IMR-90 (cell line): Measurements from ENCODE around the gene CCL19. TPM values are rescaled to one million over a fixed set of nuclear protein-coding genes. Genes with fewer than 3 reads are reported as not detected.
A peak's percentile ranks its signal among the peaks of the same experiment; 100 is the strongest.

Experiments used
- ATAC-seq: fragments of 200-7000 bp; cut with Tn5 transposase; 2 replicates; pipeline ENCODE4 v1.9.1; 2020; ENCODE audit warnings: low read depth, mild to moderate bottlenecking, moderate library complexity
- BruUV-seq: library from RNA; stranded (reverse); fragments of 400-500 nt; replicated peaks from 2 replicates; lab custom pipeline; 2021; lab: Mats Ljungman, UMichigan
- CTCF ChIA-PET: fragments of 300-600 bp; formaldehyde crosslinking; extraction: SDS; loops from one replicate; lab custom pipeline; 2021; ENCODE audit warnings: antibody characterized with exemption; lab: Yijun Ruan, JAX
- POLR2A ChIA-PET: fragments of 300-600 bp; sonication (Branson Sonifier 250); formaldehyde crosslinking; loops from one replicate; lab custom pipeline; 2022; ENCODE audit warnings: antibody characterized with exemption; ENCODE audit not compliant: unreplicated experiment; lab: Charles Lee
- DNase-seq: peaks from one replicate; pipeline ENCODE4 v3.0.0; 2013
- H2AFZ ChIP-seq: replicated peaks from 2 replicates; pipeline ENCODE3; 2013; ENCODE audit warnings: low read length, mild to moderate bottlenecking; ENCODE audit not compliant: poor library complexity
- H2AK5ac ChIP-seq: 2 replicates; pipeline ENCODE4 v1.6.1; 2013; ENCODE audit warnings: low read depth, low read length, inconsistent platforms
- H2AK9ac ChIP-seq: replicated peaks from 2 replicates; pipeline ENCODE3; 2013; ENCODE audit warnings: mild to moderate bottlenecking, low read depth, low read length, moderate library complexity; ENCODE audit not compliant: poor library complexity
- H2BK120ac ChIP-seq: 2 replicates; pipeline ENCODE4 v1.6.1; 2013; ENCODE audit warnings: low read depth, low read length, inconsistent platforms
- H2BK15ac ChIP-seq: 3 replicates; pipeline ENCODE4 v1.6.1; 2013; ENCODE audit warnings: low read depth, low read length, inconsistent platforms
- H2BK20ac ChIP-seq: 2 replicates; pipeline ENCODE4 v1.6.1; 2013; ENCODE audit warnings: low read depth, mild to moderate bottlenecking, inconsistent platforms, low read length, moderate library complexity
- H2BK5ac ChIP-seq: 2 replicates; pipeline ENCODE4 v1.6.1; 2013; ENCODE audit warnings: mild to moderate bottlenecking, low read depth, low read length, inconsistent platforms; ENCODE audit not compliant: poor library complexity, severe bottlenecking
- H3K14ac ChIP-seq: replicated peaks from 2 replicates; pipeline ENCODE4 v1.6.1; 2013; ENCODE audit warnings: low read depth, low read length, inconsistent platforms
- H3K18ac ChIP-seq: 2 replicates; pipeline ENCODE4 v1.6.1; 2013; ENCODE audit warnings: low read depth, low read length, control low read depth
- H3K23ac ChIP-seq: 2 replicates; pipeline ENCODE4 v1.6.1; 2013; ENCODE audit warnings: low read depth, low read length, inconsistent platforms
- H3K27ac ChIP-seq: 2 replicates; pipeline ENCODE4 v1.5.1; 2013; ENCODE audit warnings: mild to moderate bottlenecking, control low read depth, low read length; ENCODE audit not compliant: insufficient read depth
- H3K27me3 ChIP-seq: 2 replicates; pipeline ENCODE4 v1.6.1; 2013; ENCODE audit warnings: low read length; ENCODE audit not compliant: control insufficient read depth, insufficient read depth
- H3K36me3 ChIP-seq: 2 replicates; pipeline ENCODE4 v1.6.1; 2013; ENCODE audit warnings: low read length, mixed read lengths; ENCODE audit not compliant: control insufficient read depth, insufficient read depth
- H3K4ac ChIP-seq: 2 replicates; pipeline ENCODE4 v1.6.1; 2013; ENCODE audit warnings: low read depth, low read length, inconsistent platforms
- H3K4me1 ChIP-seq: 2 replicates; pipeline ENCODE4 v1.6.1; 2013; ENCODE audit warnings: low read length, mixed read lengths; ENCODE audit not compliant: control insufficient read depth, insufficient read depth
- H3K4me2 ChIP-seq: 2 replicates; pipeline ENCODE4 v1.6.1; 2013; ENCODE audit warnings: low read depth, mild to moderate bottlenecking, control low read depth, low read length, moderate library complexity
- H3K4me3 ChIP-seq: 2 replicates; pipeline ENCODE4 v1.5.1; 2013; ENCODE audit warnings: low read depth, mild to moderate bottlenecking, control low read depth, low read length, moderate library complexity; ENCODE audit not compliant: insufficient read depth
- H3K56ac ChIP-seq: 2 replicates; pipeline ENCODE4 v1.6.1; 2013; ENCODE audit warnings: low read length, inconsistent platforms; ENCODE audit not compliant: insufficient read depth; ENCODE audit errors: extremely low read depth
- H3K79me1 ChIP-seq, 2 experiments: 2 replicates each; pipeline ENCODE4 v1.6.1; 2013; ENCODE audit warnings: low read length in 2 of 2, inconsistent platforms in 1 of 2, low read depth in 1 of 2
- H3K9ac ChIP-seq: 2 replicates; pipeline ENCODE4 v1.6.1; 2013; ENCODE audit warnings: low read depth, low read length, control low read depth
- H3K9me1 ChIP-seq: 2 replicates; pipeline ENCODE4 v1.6.1; 2013; ENCODE audit warnings: low read length, inconsistent platforms; ENCODE audit not compliant: insufficient read depth
- H3K9me3 ChIP-seq: 2 replicates; pipeline ENCODE4 v1.6.1; 2013; ENCODE audit warnings: low read length; ENCODE audit not compliant: control insufficient read depth, insufficient read depth
- H4K20me1 ChIP-seq: 2 replicates; pipeline ENCODE4 v1.6.1; 2013; ENCODE audit warnings: low read length, inconsistent platforms; ENCODE audit not compliant: insufficient read depth
- H4K5ac ChIP-seq: 2 replicates; pipeline ENCODE4 v1.6.1; 2013; ENCODE audit warnings: mild to moderate bottlenecking, low read depth, low read length, control low read depth
- H4K8ac ChIP-seq, 2 experiments: 2 replicates each; pipeline ENCODE4 v1.6.1; 2013; ENCODE audit warnings: low read depth in 2 of 2, low read length in 2 of 2, control low read depth in 1 of 2, inconsistent platforms in 1 of 2
- H4K91ac ChIP-seq: 2 replicates; pipeline ENCODE4 v1.6.1; 2013; ENCODE audit warnings: low read depth, low read length, inconsistent platforms; ENCODE audit not compliant: insufficient read depth
- BHLHE40 ChIP-seq: fragments of 150-350 bp; IDR thresholded peaks from 2 replicates; pipeline ENCODE4 v1.6.1; 2016; ENCODE audit warnings: mild to moderate bottlenecking, low read depth, low read length
- CHD1 ChIP-seq: IDR thresholded peaks from 2 replicates; pipeline ENCODE4 v1.6.1; 2012; ENCODE audit warnings: low read depth, low read length, improper control_type of control experiment
- CTCF ChIP-seq: conservative IDR thresholded peaks from 2 replicates; pipeline ENCODE4 v1.5.1; 2012; ENCODE audit warnings: mild to moderate bottlenecking, low read depth, low read length, improper control_type of control experiment
- ELK1 ChIP-seq: fragments of 150-350 bp; IDR thresholded peaks from 2 replicates; pipeline ENCODE4 v1.6.1; 2016; ENCODE audit warnings: low read depth, mild to moderate bottlenecking, low read length, moderate library complexity, borderline replicate concordance
- FOS ChIP-seq: fragments of 150-350 bp; IDR thresholded peaks from 2 replicates; pipeline ENCODE4 v1.6.1; 2016; ENCODE audit warnings: low read depth, low read length
- MAFK ChIP-seq: IDR thresholded peaks from 2 replicates; pipeline ENCODE4 v1.6.1; 2012; ENCODE audit warnings: low read depth, low read length, improper control_type of control experiment
- MAZ ChIP-seq: IDR thresholded peaks from 2 replicates; pipeline ENCODE4 v1.6.1; 2012; ENCODE audit warnings: low read depth, mild to moderate bottlenecking, low read length, improper control_type of control experiment, moderate library complexity, borderline replicate concordance
- MXI1 ChIP-seq: IDR thresholded peaks from 2 replicates; pipeline ENCODE4 v1.6.1; 2012; ENCODE audit warnings: low read depth, mild to moderate bottlenecking, low read length, moderate library complexity, borderline replicate concordance
- NFE2L2 ChIP-seq: fragments of 150-350 bp; IDR thresholded peaks from 2 replicates; pipeline ENCODE4 v1.6.1; 2016; ENCODE audit warnings: low read depth, mild to moderate bottlenecking, low read length
- RAD21 ChIP-seq: IDR thresholded peaks from 2 replicates; pipeline ENCODE4 v1.6.1; 2012; ENCODE audit warnings: low read length, improper control_type of control experiment
- SMC3 ChIP-seq: fragments of 150-350 bp; IDR thresholded peaks from 2 replicates; pipeline ENCODE4 v1.6.1; 2016; ENCODE audit warnings: low read depth, mild to moderate bottlenecking, antibody characterized with exemption, low read length, moderate library complexity
- USF2 ChIP-seq: fragments of 150-350 bp; IDR thresholded peaks from 2 replicates; pipeline ENCODE4 v1.6.1; 2017; ENCODE audit warnings: mild to moderate bottlenecking, antibody characterized with exemption, low read length, low read depth
- WGBS, 2 experiments: methylation state at CpG; one replicate each; pipeline versions ENCODE4 v1.1.5 to v1.1.7; 2013; ENCODE audit warnings: missing lambda C conversion rate in 2 of 2; ENCODE audit not compliant: insufficient read length in 1 of 2; ENCODE audit errors: extremely low coverage in 2 of 2; 5-methylcytosine and 5-hydroxymethylcytosine counted together
- dilution Hi-C: fragments of 300-500 bp; cut with HindIII; formaldehyde crosslinking; loops from one replicate; pipeline ENCODE4 v1.14.3; 2018; ENCODE audit warnings: low sequenced_read_pairs; ENCODE audit not compliant: unreplicated experiment
- in situ Hi-C: fragments of 300-500 bp; cut with MboI; formaldehyde crosslinking; loops from 3 replicates; pipeline ENCODE4 v1.14.3; 2019; ENCODE audit warnings: low sequenced_read_pairs, inconsistent platforms, mixed read lengths
- intact Hi-C: fragments of 100-400 bp; cut with micrococcal nuclease; formaldehyde crosslinking; loops from 2 replicates; pipeline ENCODE4 v1.10.0; 2022
- polyA plus RNA-seq, 3 experiments: library from polyadenylated mRNA; depleted of rRNA; stranded (reverse); fragments of >200 nt; gene quantifications; 2 replicates each; pipeline ENCODE4 v1.2.3, GENCODE V29; 2012; ENCODE audit warnings: low replicate concordance in 1 of 3
- total RNA-seq: library from RNA; depleted of rRNA; stranded (reverse); fragments of >200 nt; gene quantifications from 2 replicates; pipeline ENCODE4 v1.2.3, GENCODE V29; 2012

Gene CCL19
- total and polyA plus RNA-seq, 2 of the 4 experiments (the other 2 are of a cell fraction): not detected

GRCh38 chr9:34651321-34651720, 39.8 kb downstream of the CCL19 start:
- no peak overlapping the region for H2BK20ac ChIP-seq
- peak overlapping the region; percentile 99 for H3K4me2 ChIP-seq
- H2BK15ac ChIP-seq: no peak overlapping the region; the same call in 2 of the 3 replicates
- 70% methylated on average over 2 of the region's 4 CpGs; no CpG with 5 or more reads in 1 of the 2 experiments for WGBS, 2 experiments
- no peaks in the 10 kb centered on the region for H3K27me3 ChIP-seq
- peak overlapping the region; percentile 89; the same call in 1 of the 2 replicates for H3K56ac ChIP-seq
- H3K4me3 ChIP-seq: peak overlapping the region; percentile 75
- ChIA-PET POLR2A (no interaction called here), CTCF (no interaction called here)
- peak overlapping the region; percentile 81 for H2AK9ac ChIP-seq
- BruUV-seq: no TSS peak
- H2AK5ac ChIP-seq: peak overlapping the region; percentile 45
- no peaks in the 10 kb centered on the region for H3K9me3 ChIP-seq
- H3K79me1 ChIP-seq: peaks cover 15 to 53% of the 10 kb centered on the region in 2 experiments
- no peak for TF ChIP-seq FOS
- no peak for TF ChIP-seq RAD21
- TF ChIP-seq CHD1: no peak
- no peak for TF ChIP-seq ELK1
- no peak for TF ChIP-seq BHLHE40
- TF ChIP-seq NFE2L2: no peak
- TF ChIP-seq SMC3: no peak
- TF ChIP-seq CTCF: no peak
- TF ChIP-seq USF2: no peak
- no peak for TF ChIP-seq MAFK
- no peak for TF ChIP-seq MAZ
- no peak for TF ChIP-seq MXI1
- no peak overlapping the region for H2BK120ac ChIP-seq
- H3K23ac ChIP-seq: peak overlapping the region; percentile 41
- DNase-seq: peak; percentile 54
- H4K5ac ChIP-seq: peak overlapping the region; percentile 99
- intact Hi-C loops (no loop called here), in situ Hi-C loops (no loop called here), dilution Hi-C loops (no loop called here)
- H4K20me1 ChIP-seq: no peaks in the 10 kb centered on the region
- peaks cover 16% of the 10 kb centered on the region for H3K36me3 ChIP-seq
- H3K27ac ChIP-seq: peak overlapping the region; percentile 88
- no peak overlapping the region for H2BK5ac ChIP-seq
- peaks cover 42% of the 10 kb centered on the region for H3K4me1 ChIP-seq
- peak overlapping the region; percentile 99 for H3K9ac ChIP-seq
- H3K18ac ChIP-seq: no peak overlapping the region; the same call in 1 of the 2 replicates
- H2AFZ ChIP-seq: peak overlapping the region; percentile 35
- no peak for ATAC-seq
- H4K91ac ChIP-seq: peak overlapping the region; percentile 84; the same call in 1 of the 2 replicates
- H3K14ac ChIP-seq: peak overlapping the region; percentile 38
- peak overlapping the region; percentile 90 for H3K4ac ChIP-seq
- peak overlapping the region; percentile 81 to 94 for H4K8ac ChIP-seq
- peaks cover 32% of the 10 kb centered on the region for H3K9me1 ChIP-seq
